ENCODE data around the gene GRK2.
A peak's percentile ranks its signal among the peaks of the same experiment; 100 is the strongest.

Gene GRK2

DNA sequence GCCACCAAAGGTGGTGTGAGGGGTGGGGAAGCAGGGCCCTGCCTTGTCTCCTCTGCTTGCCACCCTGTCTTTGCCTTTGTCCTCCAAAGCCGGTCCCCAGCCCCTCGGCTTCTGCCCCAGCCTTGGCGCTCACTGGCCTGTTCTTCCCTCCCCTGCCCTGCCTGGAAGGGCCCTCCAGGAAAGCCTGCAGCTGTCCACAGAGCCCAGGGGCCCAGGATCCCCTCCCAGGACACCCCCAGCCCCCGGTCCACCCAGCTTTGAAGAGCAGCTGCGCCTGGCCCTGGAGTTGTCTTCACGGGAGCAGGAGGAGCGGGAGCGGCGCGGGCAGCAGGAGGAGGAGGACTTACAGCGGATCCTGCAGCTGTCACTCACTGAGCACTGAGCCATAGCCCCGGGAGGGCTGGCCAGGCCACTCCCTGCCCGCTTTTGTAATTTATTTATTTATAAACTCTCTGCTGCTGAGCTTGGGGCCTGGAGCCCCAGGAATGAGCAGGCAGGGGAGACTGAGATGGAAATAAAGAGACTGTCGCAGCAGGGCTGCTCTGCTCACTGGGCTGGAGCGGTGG, 35.8 kb downstream of the GRK2 start:
- DNase-seq = peak; percentile 69

DNA sequence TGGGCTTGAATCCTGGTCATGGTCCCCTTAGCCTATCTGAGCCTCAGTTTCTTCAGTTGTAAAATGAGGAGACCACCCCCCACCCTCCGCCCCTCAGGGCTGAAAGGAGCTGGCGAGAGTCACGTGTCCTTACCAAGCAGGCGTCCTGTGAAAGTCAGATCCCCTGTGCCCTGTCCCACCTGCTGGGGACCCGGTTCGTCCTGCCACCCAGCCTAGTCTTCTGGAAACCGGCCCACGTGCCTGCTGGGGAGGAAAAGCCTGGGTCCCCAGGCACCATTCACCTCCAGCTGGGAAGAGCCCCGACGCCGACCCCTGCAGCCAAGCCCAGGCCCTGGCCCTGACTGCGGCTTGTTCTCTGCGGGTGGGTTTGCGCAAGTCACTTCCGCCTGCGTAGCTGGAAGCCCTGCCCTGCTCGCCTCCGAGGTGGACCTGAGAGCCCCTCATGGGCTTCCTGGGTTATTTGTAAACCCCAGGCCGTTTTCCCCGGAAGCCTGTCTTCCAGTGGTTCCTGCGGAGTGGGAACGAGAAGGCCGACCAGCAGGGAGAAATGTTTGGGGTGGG, 36.4 kb downstream of the GRK2 start:
- DNase-seq = peak; percentile 40

DNA sequence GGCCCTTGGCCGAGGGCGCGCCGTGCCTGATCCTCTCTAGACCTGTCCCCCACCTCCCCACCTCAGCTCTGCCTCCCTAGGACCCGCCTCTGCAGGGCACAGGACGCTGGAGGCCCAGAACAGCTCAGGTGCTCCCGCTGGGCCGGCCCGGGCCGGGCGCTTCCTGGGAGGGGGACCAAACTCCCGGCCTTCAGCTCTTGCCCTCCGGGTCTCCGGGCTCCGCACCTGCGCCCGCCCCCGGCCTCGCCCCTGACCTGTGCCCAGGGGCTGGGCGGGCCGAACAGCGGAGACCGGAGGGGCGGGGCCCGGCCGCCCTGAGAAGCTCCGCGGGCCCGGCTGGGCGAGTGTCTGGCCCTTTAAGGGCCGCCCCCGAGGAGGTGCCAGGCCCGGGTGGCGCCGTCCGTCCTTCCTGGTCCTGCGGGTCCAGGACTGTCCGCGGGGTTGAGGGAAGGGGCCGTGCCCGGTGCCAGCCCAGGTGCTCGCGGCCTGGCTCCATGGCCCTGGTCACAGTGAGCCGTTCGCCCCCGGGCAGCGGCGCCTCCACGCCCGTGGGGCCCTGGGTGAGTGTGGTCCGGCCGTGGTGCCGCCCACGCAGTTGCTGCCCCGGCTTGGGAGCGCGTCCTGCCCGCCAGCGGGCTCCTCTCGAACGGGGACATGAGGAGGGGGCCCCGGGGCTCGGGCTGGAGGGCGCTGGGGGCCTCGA, 37.0 kb downstream of the GRK2 start, which contains the start of gene SSH3:
SSH3 (plus strand) TSS at position 399 of the 703 bp plus-strand sequence; CDS start at position 495, 96 bp downstream.
- DNase-seq = peak; percentile 19

DNA sequence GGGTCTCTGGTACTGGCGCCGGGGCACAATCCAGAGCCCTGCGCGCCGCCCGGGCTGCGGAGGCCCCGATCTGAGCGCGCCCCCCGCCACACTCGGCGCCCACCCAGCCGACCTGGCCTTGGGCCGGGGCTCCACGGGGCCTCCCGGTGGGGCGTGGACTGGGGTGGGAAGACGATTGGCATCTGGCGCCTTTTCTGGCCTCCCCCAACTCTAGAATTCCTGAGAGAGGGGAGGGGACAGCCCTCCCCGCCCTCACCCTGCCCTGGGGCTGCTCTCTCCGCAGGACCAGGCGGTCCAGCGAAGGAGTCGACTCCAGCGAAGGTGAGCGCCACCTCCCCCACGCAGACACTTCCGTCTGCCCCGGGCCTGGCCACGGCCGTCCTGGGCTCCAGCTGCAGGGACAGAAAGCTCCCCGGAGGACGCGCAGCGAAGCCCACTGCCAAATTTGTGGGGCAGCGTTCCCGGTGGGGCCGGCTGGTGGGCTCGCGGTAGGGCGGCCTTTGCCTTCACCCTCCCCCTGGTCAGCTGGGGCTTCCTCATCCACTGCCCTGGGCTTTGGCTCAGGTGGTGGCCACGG, 37.6 kb downstream of the GRK2 start:
- DNase-seq = no peak

DNA sequence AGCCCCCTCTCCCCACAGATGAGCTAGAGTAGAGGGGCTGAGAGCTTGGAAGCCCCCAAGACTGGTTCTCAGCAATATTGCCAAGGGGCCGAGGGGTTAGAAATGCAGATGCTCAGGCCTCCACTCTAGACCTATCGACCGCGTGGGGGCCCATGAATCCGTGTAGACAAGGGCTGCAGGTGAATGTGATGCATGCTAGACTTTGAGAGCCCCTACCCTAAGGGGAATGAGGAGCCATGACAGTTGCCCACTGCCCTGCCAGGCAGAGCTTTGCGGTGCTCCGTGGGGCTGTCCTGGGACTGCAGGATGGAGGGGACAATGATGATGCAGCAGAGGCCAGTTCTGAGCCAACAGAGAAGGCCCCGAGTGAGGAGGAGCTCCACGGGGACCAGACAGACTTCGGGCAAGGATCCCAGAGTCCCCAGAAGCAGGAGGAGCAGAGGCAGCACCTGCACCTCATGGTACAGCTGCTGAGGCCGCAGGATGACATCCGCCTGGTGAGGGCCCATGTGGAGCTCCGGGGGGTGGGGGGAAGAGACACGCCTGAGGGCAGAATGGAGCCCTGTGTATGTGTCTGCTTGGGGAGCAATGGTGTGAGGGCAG, 38.3 kb downstream of the GRK2 start:
- DNase-seq = no peak

DNA sequence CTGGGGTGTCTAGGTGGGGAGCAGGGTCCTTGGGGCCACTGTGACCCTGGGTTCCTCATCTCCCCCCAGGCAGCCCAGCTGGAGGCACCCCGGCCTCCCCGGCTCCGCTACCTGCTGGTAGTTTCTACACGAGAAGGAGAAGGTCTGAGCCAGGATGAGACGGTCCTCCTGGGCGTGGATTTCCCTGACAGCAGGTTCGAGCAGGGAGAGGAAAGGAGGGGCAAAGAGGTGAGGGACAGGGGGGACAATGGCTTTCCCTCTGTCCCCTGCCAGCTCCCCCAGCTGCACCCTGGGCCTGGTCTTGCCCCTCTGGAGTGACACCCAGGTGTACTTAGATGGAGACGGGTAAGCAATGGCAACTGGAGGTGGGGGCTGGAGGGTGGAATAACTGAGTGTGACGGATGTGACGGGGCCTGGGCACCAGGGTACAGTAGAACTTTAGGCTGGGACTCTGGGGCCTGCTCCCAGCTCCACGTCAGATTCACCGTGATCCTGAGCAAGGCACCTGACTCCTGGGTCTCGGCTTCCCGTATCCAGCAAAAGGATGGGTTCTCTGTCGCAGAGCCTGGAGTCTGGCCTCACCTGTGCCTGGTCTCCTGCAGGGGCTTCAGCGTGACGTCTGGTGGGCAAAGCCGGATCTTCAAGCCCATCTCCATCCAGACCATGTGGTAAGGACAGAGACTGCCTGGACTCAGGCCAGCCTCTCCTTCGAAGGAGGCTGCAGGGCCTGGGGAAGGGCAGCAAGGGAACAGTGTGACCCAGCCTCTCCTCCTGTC, 40.7 kb downstream of the GRK2 start:
- DNase-seq = no peak

DNA sequence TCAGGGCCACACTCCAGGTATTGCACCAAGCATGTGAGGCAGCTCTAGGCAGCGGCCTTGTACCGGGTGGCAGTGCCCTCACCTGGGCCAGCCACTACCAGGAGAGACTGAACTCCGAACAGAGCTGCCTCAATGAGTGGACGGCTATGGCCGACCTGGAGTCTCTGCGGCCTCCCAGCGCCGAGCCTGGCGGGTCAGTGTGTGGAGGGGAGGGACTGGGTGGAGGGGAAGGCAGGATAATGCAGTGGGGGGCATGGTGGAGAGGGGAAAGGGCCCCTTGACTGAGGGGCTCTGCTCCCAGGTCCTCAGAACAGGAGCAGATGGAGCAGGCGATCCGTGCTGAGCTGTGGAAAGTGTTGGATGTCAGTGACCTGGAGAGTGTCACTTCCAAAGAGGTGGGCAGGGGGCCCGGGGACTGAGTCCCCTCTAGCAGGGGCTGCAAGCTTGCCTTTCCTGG, 41.3 kb downstream of the GRK2 start:
- DNase-seq = no peak

DNA sequence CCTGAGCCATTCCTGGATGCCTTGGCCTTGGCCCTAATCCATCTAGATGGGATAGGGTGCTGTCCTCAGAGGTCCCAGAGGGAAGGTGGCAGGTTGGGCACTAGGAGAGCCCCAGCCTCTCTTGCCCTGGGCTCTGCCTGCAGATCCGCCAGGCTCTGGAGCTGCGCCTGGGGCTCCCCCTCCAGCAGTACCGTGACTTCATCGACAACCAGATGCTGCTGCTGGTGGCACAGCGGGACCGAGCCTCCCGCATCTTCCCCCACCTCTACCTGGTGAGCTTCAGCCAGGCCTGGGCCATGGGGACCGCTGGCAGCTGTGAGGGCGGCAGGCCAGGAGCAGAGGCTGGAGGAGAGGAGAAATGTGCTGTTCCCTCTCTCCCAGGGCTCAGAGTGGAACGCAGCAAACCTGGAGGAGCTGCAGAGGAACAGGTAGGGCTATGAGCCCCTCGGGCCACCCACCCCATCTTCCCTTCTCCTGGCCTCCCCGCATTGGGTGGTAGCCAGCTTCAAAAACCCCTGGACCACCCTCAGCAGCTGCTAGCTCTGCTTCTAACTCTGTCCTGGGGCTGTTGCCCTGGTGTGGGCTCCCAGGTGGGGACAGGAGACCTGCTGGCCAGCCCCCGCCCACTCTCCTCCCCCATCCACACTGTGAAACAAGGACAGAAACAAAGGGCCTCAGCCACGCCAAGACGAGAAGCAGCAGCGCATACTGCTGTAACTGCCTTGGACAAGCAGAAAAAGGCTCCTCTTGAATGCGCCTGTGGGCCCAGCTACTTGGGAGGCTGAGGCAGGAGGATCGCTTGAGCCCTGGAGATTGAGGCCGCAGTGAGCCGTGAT, 42.0 kb downstream of the GRK2 start:
- no peak for DNase-seq

DNA sequence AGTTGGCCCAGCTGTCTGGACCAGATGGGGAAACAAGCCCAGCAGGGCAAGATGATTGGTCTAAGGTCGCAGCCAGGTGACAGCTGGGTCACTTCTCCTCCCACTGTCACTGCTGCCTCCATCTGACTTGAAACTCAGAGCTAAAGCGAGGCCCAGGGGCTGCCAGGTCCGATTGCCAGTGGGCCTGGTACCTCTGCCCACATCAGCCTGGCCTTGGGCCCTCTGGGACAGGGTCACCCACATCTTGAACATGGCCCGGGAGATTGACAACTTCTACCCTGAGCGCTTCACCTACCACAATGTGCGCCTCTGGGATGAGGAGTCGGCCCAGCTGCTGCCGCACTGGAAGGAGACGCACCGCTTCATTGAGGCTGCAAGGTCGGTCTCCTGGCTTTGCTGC, 42.9 kb downstream of the GRK2 start:
- peak; percentile 14 for DNase-seq

DNA sequence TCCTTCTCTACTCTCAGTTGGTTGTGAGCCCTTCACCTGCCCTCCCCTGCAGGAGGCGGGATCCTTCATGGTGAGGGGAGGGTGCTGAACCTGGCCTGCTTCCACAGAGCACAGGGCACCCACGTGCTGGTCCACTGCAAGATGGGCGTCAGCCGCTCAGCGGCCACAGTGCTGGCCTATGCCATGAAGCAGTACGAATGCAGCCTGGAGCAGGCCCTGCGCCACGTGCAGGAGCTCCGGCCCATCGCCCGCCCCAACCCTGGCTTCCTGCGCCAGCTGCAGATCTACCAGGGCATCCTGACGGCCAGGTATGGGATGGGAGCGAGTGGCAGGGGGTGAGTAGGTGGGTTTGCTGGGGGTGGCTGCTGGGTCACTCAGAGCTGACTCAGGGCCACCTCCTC, 43.4 kb downstream of the GRK2 start:
- DNase-seq = no peak

DNA sequence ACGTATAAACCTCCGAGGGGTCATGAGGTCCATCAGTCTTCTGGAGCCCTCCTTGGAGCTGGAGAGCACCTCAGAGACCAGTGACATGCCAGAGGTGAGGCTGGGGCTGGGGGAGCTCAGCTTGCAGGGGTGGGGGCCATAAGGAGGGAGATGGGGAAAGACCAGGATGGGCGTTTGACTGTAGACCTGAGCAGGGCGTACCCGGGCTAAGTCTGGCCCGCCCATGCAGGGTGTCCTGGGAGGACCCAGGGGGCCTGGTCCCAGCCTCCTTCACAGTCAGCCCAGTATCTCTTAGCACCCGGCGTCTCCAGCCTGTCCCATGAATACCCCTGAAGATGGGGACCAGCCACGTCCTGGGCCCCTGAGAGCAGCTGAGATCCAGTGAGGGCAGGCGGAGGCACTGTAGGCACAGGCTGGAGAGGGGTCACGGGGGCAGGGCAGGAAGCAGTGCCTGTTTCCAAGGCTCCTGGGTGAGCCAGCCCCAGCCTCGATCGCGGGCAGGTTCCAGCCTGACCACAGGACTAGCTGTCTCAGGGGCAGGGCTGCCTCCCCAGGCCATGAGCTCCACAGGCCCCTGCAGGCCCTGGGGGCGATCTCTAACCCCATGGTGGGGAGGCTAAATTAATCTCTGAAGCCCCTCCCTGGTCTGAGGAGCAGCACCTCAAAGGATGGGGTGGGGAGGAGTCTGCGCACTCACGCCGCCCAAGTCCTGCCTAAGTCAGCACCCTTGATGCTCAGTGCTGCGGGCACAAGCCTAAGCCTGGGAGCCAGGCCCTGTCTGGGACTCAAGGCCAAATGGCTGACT, 44.2 kb downstream of the GRK2 start:
- DNase-seq = no peak

DNA sequence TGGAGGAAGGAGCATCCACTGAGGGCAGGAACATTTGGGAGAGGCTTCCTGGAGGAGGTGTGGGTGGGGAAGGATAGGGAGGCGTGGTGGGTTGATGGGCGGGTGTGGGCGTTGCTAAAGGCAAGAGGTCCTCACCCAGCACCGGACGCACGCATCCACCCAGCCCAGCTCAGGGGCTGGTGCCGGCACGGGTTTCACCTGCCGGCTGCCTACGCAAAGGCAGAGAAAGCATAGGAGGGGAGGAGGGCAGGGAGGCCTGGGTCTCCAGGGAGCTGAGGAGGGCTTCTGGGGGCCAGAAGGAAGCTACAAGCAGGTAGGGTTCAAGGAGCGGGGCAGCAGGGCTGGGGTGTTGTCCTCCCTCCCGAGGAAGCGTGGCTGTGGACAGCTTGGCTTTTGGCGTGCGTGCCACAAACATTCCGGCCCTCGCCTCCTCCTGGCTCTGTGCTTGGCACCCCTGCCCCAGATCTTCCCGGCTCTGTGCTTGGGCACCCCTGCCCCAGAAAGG, 44.8 kb downstream of the GRK2 start:
- DNase-seq = no peak

DNA sequence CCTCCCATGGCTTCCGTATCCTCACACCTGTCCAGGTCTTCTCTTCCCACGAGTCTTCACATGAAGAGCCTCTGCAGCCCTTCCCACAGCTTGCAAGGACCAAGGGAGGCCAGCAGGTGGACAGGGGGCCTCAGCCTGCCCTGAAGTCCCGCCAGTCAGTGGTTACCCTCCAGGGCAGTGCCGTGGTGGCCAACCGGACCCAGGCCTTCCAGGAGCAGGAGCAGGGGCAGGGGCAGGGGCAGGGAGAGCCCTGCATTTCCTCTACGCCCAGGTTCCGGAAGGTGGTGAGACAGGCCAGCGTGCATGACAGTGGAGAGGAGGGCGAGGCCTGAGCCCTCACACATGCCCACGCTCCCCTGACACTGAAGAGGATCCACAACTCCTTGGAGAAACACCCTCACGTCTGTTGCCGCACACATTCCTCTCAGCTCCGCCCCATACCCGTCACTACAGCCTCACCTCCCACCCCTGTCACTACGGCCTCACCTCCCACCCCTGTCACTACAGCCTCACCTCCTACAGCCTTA, 45.3 kb downstream of the GRK2 start:
- no peak for DNase-seq

DNA sequence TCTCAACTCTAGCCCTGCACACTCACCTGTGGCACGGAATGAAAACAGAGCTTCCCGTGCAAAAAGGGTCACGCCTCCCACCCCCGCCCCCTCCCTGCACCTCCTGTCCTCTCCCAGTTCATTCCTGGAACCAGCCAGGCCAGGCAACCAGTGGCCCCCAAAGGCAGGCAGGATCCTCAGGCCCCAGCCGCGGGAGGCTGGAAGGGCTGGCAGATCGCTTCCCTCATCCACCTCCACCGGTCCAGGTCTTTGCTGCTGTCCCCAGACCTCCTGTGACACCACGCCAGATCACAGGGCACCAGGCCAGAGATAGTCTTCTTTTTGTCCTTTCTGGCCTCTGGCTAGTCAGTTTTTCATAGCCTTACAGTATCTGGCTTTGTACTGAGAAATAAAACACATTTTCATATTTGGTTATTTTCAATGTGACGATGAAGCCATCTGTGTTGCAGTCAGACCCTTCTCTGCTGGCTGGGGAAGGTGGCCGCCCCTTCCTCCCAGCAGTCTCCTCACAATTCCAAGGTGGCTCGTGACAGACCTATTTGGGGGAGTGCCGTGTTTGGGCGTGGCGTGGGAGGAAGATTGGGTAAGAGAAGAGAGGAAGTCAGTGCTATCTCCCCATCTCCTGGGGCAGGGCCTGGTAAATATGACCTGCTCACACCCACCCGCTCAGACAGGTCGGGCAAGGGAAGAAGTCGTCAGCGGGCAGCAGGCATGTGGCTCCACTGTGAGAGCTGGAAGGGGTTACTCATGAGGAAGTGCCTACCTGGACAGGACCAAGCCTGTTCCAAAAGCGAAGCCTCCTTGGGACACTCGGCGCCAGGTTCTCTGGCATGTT, 46.1 kb downstream of the GRK2 start:
- DNase-seq = no peak

DNA sequence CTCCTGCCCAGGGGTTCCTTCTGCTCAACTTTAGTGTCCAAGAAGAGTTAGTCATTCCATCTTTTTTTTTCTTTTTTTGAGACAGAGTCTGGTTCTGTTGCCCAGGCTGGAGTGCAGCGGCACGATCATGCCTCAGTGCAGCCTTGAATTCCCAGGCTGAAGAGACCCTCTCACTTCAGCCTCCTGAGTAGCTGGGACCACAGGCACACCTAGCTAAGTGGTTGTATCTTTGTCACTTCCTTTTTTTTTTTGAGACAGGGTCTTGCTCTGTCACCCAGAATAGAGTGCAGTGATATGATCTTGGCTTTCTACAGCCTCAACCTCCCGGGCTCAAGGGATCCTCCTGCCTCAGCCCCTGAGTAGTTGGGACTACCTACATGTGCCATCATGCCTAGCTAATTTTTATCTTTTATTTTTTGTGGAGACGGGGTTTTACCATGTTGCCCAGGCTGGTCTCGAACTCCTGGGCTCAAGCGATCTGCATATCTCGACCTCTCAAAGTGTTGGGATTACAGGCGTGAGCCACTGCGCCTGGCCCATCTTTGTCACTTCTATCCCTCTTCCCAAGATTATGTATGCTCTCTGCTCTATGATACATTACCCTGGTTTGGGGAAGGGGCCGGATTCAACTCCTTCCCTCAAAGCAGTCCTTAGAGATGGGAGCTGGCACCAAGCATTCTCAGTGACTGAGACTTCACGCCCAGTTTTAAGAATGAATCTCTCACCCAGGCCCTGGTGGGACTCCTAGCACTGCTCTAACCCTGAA, 47.0 kb downstream of the GRK2 start:
- no peak for DNase-seq

DNA sequence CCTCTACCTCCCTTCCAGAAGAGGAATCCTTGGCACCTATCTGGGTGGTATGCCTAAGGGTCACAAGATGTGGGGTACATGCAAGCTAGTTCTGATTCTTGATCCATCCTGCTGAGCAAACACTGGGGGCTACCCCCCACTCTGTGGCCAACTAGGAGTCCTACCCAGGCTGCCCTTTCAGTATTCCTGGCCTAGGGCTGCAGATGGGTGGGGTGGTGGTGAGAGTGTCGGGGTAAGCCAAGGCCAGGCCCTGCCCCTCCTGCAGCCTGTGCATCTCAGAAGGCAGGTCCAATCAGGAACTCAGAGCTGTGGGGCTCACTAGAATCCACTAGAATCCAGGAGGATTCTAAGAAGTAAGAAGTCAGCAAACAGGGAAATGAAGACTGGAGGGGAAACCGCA, 47.9 kb downstream of the GRK2 start:
- no peak for DNase-seq

DNA sequence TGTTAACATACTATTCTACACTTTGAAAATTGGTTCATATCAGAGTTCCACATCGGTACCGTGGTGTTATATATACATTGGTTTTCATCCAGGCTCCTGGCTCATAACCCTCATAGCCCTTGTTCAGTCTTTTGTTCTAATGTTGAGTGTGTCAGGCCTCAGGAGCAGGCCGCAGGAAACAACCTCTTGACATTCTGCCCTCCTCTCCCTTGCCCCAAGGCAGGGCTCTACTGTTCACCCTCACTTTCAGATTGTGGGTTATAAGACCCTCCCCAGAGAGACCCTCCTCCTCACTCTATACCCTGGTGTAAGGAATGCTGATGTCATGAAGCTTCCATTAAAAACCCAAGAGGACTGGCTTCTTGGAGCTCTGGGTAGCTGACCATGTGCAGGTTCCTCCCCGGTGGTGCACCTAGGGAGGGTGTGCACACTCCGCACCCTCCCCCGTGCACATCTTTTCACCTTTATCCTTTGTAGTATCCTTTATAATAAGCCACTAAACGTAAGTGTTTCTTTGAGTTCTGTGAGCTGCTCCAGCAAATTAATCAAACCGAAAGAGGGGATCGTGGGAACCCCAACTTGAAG, 49.1 kb downstream of the GRK2 start:
- DNase-seq = no peak

DNA sequence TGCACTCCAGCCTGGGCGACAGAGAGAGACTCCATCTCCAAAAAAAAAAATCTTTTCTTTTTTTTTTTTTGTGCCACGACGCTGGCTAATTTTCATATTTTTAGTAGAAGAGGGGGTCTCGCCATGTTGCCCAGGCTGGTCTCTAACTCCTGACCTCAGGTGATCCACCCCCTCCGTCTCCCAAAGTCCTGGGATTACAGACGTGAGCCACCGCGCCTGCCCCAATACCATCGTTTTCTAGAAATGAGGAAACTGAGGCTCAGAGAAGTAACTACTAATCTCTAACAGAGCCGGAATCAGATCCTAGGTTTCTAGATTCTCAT, 50.6 kb downstream of the GRK2 start:
- DNase-seq = no peak
